Subcutaneous abdominal adipose tissue (tissue), 5 donors: Measurements from ENCODE around the gene OR2V2.
A peak's percentile ranks its signal among the peaks of the same experiment; 100 is the strongest.
"Not testable (repeated sequence)": the region's sequence is repeated elsewhere in the genome, so short reads cannot be mapped to it uniquely, and the experiment has no call there.

Experiments used
- H3K27ac ChIP-seq: one replicate; pipeline ENCODE4 v1.7.0; 2013; ENCODE audit warnings: low read depth, mild to moderate bottlenecking, inconsistent platforms, low read length, moderate library complexity
- H3K27me3 ChIP-seq, 5 donors: one replicate each; pipeline ENCODE4 v1.7.0; 2013; ENCODE audit warnings: low read length in 5 of 5, inconsistent platforms in 1 of 5; ENCODE audit not compliant: control insufficient read depth in 5 of 5, insufficient read depth in 4 of 5
- H3K36me3 ChIP-seq, 5 donors: one replicate each; pipeline ENCODE4 v1.7.0; 2013; ENCODE audit warnings: low read length in 5 of 5; ENCODE audit not compliant: control insufficient read depth in 5 of 5, insufficient read depth in 5 of 5
- H3K4me1 ChIP-seq, 5 donors: one replicate each; pipeline ENCODE4 v1.7.0; 2013; ENCODE audit warnings: low read length in 5 of 5, mild to moderate bottlenecking in 3 of 5, moderate library complexity in 1 of 5; ENCODE audit not compliant: control insufficient read depth in 5 of 5, insufficient read depth in 5 of 5
- H3K4me3 ChIP-seq, 5 donors: one replicate each; pipeline ENCODE4 v1.7.0; 2013; ENCODE audit warnings: low read length in 5 of 5, low read depth in 1 of 5
- H3K9ac ChIP-seq, 5 donors: one replicate each; pipeline ENCODE4 v1.7.0; 2013; ENCODE audit warnings: low read length in 5 of 5, mild to moderate bottlenecking in 4 of 5, moderate library complexity in 3 of 5
- H3K9me3 ChIP-seq, 5 donors: one replicate each; pipeline ENCODE4 v1.7.0; 2013; ENCODE audit warnings: low read length in 5 of 5; ENCODE audit not compliant: control insufficient read depth in 5 of 5
- donor health status: healthy.
- donor health status: healthy.
- donor health status: healthy.
- donor health status: healthy.
- donor health status: healthy.

OR2V2 gene

DNA sequence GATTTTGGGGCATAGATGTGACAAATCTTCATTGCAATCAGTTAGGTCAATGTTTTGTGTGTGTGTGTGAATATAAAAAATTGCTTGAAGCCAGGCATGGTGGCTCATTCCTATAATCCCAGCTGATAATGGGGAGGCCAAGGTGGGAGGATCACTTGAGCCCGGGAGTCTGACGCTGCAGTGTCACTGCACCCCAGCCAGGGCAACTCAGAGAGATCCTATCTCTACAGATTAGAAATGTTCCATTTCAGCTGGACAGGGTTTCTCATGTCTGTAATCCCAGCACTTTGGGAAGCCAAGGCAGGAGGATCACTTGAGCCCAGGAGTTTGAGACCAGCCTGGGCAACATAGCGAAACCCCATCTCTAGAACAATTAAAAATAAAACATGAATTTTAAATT, 11.5 kb downstream of the OR2V2 start:
- peaks cover 0 to 15% (median 7%) of the 10 kb centered on the region in 5 donors for H3K4me1 ChIP-seq
- no peaks in the 10 kb centered on the region for H3K36me3 ChIP-seq
- H3K27me3 ChIP-seq, result peaks cover 0 to 7% (median 3%) of the 10 kb centered on the region in 5 donors
- H3K4me3 ChIP-seq, result no peak overlapping the region
- peaks cover 0 to under 1% (median 0%) of the 10 kb centered on the region in 5 donors for H3K9me3 ChIP-seq
- no peak overlapping the region for H3K27ac ChIP-seq
- no peak overlapping the region for H3K9ac ChIP-seq

DNA sequence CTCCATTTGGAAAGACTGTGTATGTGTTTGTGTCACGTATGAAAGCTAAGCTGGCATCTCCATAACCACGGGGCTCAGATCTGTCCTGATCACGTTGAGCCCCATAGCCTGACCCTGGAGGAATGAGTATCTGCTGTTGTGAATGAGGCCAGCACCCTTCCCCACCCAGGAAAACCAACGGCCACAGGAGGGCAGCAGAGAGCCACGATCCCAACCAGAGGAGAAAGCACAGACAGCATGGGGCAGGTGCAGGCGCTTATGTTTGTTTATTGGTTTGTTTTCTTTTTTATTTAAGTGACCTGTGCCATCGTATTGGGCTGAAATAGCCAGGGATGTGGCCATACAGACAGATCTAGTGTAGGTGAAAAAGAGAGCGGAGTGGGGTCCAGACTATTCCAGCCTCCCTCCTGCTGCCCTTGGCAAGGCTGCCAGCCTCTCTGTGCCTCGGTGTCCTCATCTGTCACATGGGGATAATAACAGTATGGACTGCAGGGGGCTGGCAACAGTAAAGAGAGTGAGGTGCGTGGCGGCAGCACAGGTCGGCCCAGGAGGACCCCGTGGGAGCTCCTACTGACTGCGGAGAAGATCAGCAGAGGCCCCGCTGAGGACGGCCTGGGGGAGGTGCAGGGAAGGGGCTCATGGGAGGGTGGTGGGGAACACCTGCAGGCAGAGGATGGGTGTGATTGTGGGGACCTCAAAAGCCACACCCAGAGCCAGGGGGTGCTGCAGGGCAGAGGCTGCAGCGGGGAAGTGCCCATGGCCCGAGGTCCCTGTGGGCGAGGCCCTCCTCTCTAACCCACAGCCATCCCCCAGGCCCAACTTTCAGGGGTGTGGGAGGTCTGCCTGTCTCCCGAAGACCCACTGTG, 12.1 kb downstream of the OR2V2 start:
- no peak overlapping the region for H3K27ac ChIP-seq
- no peaks in the 10 kb centered on the region for H3K36me3 ChIP-seq
- peaks cover 0 to 15% (median 11%) of the 10 kb centered on the region in 5 donors for H3K4me1 ChIP-seq
- H3K27me3 ChIP-seq, result peaks cover 0 to 11% (median 4%) of the 10 kb centered on the region in 5 donors
- H3K9ac ChIP-seq, result no peak overlapping the region
- H3K4me3 ChIP-seq, result no peak overlapping the region
- no peaks in the 10 kb centered on the region for H3K9me3 ChIP-seq

DNA sequence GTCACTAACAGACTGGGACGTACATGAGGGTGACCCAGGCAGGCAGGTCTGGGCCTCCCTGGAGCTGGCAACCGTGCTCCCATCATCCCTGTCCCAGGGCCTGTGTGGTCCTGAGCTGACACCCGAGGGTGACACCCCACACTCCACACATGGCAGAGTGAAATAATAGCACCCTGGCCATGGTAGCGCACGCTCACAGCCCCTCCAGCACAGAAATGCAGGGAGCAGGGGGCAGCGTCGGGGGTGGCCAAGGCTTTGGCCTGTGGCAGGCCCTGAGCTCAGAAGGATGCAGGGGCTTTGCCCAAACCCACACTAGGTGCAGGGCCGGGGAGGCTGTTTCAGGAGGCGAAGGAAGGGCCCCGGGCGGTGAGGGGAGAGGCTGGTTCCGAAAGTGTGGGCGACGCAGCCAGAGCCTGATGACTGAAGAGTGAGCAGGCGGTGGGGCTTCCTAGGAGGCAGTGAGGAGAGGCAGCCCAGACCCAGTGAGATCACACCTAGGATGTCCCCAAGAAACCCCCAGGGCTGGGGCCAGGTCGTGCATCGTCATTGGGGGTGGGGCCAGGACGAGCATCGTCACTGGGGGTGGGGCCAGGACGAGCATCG, 12.9 kb downstream of the OR2V2 start:
- Histone ChIP-seq H3K9ac (no peak overlapping the region), H3K27me3 (peaks cover 0 to 13% (median 4%) of the 10 kb centered on the region in 5 donors), H3K4me3 (peak overlapping the region in 2 of 5 donors; percentile 6 to 27), H3K9me3 (no peaks in the 10 kb centered on the region), H3K4me1 (peaks cover 0 to 15% (median 13%) of the 10 kb centered on the region in 5 donors), H3K27ac (no peak overlapping the region), H3K36me3 (no peaks in the 10 kb centered on the region)

DNA sequence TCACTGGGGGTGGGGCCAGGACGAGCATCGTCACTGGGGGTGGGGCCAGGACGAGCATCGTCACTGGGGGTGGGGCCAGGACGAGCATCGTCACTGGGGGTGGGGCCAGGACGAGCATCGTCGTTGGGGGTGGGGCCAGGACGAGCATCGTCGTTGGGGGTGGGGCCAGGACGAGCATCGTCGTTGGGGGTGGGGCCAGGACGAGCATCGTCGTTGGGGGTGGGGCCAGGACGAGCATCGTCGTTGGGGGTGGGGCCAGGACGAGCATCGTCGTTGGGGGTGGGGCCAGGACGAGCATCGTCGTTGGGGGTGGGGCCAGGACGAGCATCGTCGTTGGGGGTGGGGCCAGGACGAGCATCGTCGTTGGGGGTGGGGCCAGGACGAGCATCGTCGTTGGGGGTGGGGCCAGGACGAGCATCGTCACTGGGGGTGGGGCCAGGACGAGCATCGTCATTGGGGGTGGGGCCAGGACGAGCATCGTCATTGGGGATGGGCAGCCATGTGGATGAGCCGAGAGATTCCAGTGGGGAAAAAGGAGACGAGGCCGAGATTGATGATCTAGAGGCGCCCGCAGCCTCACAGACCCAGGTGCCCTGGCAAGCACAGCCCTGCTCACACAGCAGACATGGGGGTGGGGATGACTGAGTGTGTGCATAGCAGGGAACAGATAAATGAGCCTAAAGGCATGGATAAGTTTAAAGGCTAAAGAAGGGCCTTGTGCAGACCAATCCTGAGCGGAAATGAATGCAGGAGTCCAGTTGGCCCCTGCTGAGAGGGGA, 13.6 kb downstream of the OR2V2 start:
- H3K27ac ChIP-seq, H3K36me3 ChIP-seq, H3K9me3 ChIP-seq, H3K27me3 ChIP-seq, H3K4me3 ChIP-seq: not testable (repeated sequence)
- peak overlapping the region in 1 of 5 donors; percentile 1 for H3K9ac ChIP-seq
- H3K4me1 ChIP-seq, result peaks cover 0 to 15% (median 13%) of the 10 kb centered on the region in 5 donors

DNA sequence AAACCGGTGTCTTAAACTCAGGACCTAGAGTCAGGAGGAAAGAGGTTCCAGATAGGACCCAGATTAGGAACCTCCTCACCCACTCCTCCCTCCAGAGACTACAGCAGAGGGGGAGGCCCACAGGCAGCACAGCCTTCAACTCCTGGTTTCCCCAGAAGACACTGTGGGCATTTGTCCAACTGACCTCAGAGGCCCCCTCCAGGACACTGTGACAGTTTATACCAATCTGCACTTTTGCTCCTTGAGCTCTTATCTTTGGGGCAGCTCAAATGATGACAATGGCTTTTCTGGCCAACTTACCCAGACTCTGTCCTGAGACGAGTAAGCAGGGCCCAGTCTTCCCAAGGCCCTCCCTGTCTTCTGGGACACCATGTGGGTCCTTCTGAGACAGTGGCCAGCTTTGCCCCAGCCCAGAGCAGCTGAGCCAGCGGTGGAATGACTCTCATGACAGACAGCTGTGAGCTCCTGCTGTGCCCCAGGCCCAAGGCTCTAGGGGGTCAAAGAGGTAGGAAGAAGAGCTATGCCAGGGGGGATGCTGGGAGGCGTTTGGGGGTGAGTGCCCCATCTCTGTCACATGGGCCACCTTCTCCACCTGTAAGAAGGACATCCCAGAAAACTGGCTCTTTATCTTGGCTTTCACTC, 14.3 kb downstream of the OR2V2 start:
- Histone ChIP-seq H3K27me3 (peaks cover 0 to 9% (median 4%) of the 10 kb centered on the region in 5 donors), H3K27ac (no peak overlapping the region), H3K4me3 (no peak overlapping the region), H3K4me1 (peaks cover 0 to 15% (median 13%) of the 10 kb centered on the region in 5 donors), H3K9ac (peak overlapping the region in 1 of 5 donors; percentile 1), H3K36me3 (no peaks in the 10 kb centered on the region), H3K9me3 (no peaks in the 10 kb centered on the region)

DNA sequence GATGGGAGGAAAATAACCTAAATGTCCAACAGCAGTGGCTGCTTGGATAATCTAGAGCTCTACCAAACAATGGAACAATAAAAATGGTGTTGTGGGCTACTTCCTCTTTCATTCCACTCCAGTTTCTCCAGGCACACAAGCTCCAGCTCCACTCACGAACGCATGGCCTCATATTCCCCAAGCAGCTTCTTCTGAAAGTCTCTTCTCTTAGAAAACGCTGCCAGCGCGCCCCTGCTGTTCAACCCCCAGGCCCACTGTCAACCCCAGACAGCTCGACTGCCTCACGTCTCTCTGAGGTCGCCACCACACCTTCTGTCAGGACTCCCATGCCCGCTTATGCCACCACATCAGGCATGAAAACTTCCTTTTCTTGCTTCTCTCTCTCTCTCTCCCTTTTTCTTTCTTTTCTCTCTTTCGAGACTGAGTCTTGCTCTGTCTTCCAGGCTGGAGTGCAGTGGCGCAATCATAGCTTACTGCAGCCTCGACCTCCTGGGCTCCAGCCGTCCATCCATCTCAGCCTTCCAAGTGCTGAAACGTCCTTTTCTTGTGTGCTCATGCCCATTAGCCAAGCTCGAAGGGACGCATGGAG, 16.2 kb downstream of the OR2V2 start:
- H3K4me3 ChIP-seq, result no peak overlapping the region
- H3K27me3 ChIP-seq, result peaks cover 0 to 23% (median 9%) of the 10 kb centered on the region in 5 donors
- H3K9me3 ChIP-seq, result no peaks in the 10 kb centered on the region
- no peak overlapping the region for H3K9ac ChIP-seq
- H3K36me3 ChIP-seq, result no peaks in the 10 kb centered on the region
- peaks cover 0 to 17% (median 13%) of the 10 kb centered on the region in 5 donors for H3K4me1 ChIP-seq
- H3K27ac ChIP-seq, result no peak overlapping the region

DNA sequence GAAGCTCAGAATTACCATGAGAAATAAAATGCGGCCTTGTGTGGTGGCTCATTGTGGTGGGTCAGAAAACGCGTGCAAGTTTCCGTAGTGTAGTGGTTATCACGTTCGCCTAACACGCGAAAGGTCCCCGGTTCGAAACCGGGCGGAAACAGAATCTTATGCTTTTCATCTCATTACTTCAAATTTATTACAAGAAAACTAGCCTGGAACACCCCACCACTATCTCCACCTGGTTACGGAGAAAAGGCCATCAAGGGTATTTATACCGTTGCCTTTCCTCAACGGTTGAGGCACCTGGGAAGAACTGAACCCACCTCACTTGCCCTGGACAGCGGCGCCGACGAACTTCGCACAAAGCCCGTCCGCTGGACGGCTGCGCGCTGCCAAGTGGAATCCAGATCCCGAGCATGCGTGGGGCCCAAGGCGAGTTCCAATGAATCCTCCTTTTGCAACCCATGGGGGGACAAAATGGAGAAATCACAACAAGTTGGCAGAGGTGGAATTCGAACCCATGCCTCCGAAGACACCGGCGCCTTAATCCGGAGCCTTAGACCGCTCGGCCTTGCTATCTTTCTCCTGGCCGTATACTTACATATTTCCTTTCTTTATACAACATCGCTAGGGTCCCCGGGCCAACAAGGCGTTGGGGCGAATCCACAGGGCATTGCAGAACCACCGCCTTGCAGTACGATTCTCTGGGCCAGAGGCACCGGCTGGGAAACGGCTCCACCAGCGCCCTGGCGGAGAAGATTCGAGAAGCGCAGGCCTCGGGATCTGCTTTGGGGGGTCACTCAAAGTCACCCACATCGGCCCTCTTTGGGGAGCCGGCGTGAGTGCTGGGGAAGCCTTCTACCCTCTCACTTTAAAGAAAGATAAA, 16.9 kb downstream of the OR2V2 start:
- H3K36me3 ChIP-seq, result no peaks in the 10 kb centered on the region
- peak overlapping the region in 1 of 5 donors; percentile 8 for H3K4me3 ChIP-seq
- no peak overlapping the region for H3K9ac ChIP-seq
- no peaks in the 10 kb centered on the region for H3K9me3 ChIP-seq
- H3K4me1 ChIP-seq, result peaks cover 0 to 17% (median 13%) of the 10 kb centered on the region in 5 donors
- H3K27me3 ChIP-seq, result peaks cover 0 to 30% (median 11%) of the 10 kb centered on the region in 5 donors
- no peak overlapping the region for H3K27ac ChIP-seq

DNA sequence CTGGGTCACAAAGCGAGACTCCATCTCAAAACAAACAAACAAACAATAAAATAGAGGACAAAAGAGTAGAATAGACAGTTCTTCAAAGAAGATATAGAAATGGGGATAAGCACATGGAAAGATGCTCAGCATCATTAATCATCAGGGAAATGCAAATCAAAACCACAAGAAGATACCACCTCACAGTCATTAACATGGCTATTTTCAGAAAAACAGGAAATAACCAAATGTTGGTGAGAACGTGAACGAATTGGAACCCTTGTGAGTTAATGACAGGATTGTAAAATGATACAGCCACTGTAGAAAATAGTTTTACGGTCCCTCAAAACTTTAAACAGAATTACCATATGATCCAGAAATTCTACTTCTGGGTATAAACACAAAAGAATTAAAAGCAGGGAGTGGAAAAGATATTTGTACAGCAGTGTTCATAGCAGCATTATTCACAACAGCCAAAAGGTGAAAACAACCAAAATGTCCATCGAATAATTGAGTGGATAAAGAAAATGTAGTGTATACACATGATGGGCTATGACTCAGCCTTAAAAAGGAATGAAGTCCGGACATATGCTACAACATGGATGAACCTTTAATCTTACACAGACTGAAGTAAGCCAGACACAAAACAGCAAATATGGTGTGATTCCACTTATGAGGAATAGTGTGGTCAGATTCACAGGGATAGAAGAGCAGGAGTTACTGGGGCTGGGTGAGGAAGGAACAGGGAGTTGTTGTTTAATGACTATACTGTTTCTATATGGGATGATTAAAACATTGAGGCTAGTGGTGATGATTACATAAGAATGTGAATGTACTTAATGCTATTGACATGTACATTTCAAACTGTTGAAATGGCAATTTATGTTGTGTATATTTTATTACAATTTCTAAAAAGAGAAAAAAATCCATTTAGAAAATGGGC, 19.7 kb downstream of the OR2V2 start:
- no peak overlapping the region for H3K9ac ChIP-seq
- H3K4me3 ChIP-seq, result no peak overlapping the region
- H3K9me3 ChIP-seq, result no peaks in the 10 kb centered on the region
- no peak overlapping the region for H3K27ac ChIP-seq
- peaks cover 0 to 20% (median 13%) of the 10 kb centered on the region in 5 donors for H3K4me1 ChIP-seq
- peaks cover 12 to 52% (median 30%) of the 10 kb centered on the region in 5 donors for H3K27me3 ChIP-seq
- H3K36me3 ChIP-seq, result no peaks in the 10 kb centered on the region
